GM12874 (cell line): ENCODE measurements around the gene MYBPHL.

Experiments used
- CTCF ChIP-seq: IDR thresholded peaks from 2 replicates; pipeline ENCODE4 v1.5.1; 2011; ENCODE audit warnings: low read depth, mild to moderate bottlenecking, control low read depth, low read length, moderate library complexity; ENCODE audit not compliant: insufficient read depth

Gene MYBPHL

GRCh38 chr1:109250454-109251276 lies 56.1 kb downstream of the MYBPHL start:
- no peak for TF ChIP-seq CTCF

- TF ChIP-seq CTCF: no peak
Observed at GRCh38 chr1:109249654-109250401, 57.0 kb downstream of the MYBPHL start.

- TF ChIP-seq CTCF: no peak
Observed at GRCh38 chr1:109248797-109249629, 57.8 kb downstream of the MYBPHL start, which contains the start of gene CELSR2. Gene CELSR2 (plus strand): TSS chr1:109249539. CDS start chr1:109250080, 541 bp downstream.

- TF ChIP-seq CTCF: no peak
Observed at GRCh38 chr1:109248444-109248796, 58.4 kb downstream of the MYBPHL start.

GRCh38 chr1:109247401-109248365 lies 59.1 kb downstream of the MYBPHL start:
- no peak for TF ChIP-seq CTCF

- TF ChIP-seq CTCF: no peak
Observed at GRCh38 chr1:109246141-109246551, 60.7 kb downstream of the MYBPHL start.
